OCI-LY3 (cell line): ENCODE results near the gene ARMC9.

ENCODE experiments used
- H2AFZ ChIP-seq: fragments of 200-600, 300-600 bp; shearing (Covaris generic); 2 replicates; pipeline ENCODE4 v1.6.0; 2014; ENCODE audit warnings: antibody characterized with exemption, low read depth, low read length
- H3K27ac ChIP-seq: fragments of 200-600, 300-600 bp; sonication (generic); 2 replicates; pipeline ENCODE4 v1.5.1; 2014; ENCODE audit warnings: mild to moderate bottlenecking, low read length, moderate library complexity, mixed read lengths
- H3K27me3 ChIP-seq: fragments of 200-600, 300-600 bp; sonication (generic); 2 replicates; pipeline ENCODE4 v1.6.1; 2014; ENCODE audit warnings: low read depth, low read length, mixed read lengths
- H3K36me3 ChIP-seq: fragments of 200-600, 300-600 bp; sonication (generic); replicated peaks from 2 replicates; pipeline ENCODE3; 2014; ENCODE audit warnings: low read depth, low read length, mixed read lengths
- H3K4me1 ChIP-seq: fragments of 300-600, 200-600 bp; sonication (generic); 2 replicates; pipeline ENCODE4 v1.6.1; 2014; ENCODE audit warnings: low read length, mixed read lengths
- H3K4me2 ChIP-seq: fragments of 200-600, 300-600 bp; sonication (generic); 2 replicates; pipeline ENCODE4 v1.6.1; 2014; ENCODE audit warnings: low read length, mixed read lengths
- H3K4me3 ChIP-seq: fragments of 300-600, 200-600 bp; sonication (generic); 2 replicates; pipeline ENCODE4 v1.5.1; 2014; ENCODE audit warnings: antibody characterized with exemption, mild to moderate bottlenecking, low read length, moderate library complexity
- H3K79me2 ChIP-seq: fragments of 300-600, 200-600 bp; shearing (Covaris generic); 2 replicates; pipeline ENCODE4 v1.6.1; 2014; ENCODE audit warnings: mild to moderate bottlenecking, low read length, mixed read lengths
- H3K9ac ChIP-seq: fragments of 300-600, 200-600 bp; shearing (Covaris generic); 2 replicates; pipeline ENCODE4 v1.6.0; 2014; ENCODE audit warnings: mild to moderate bottlenecking, low read length, moderate library complexity
- H3K9me3 ChIP-seq: fragments of 200-600, 300-600 bp; shearing (Covaris generic); 2 replicates; pipeline ENCODE4 v1.6.1; 2014; ENCODE audit warnings: low read length, mixed read lengths; ENCODE audit not compliant: insufficient read depth
- H4K20me1 ChIP-seq: fragments of 200-600, 300-600 bp; sonication (generic); 2 replicates; pipeline ENCODE4 v1.6.1; 2016; ENCODE audit warnings: low read length, mixed read lengths; ENCODE audit not compliant: insufficient read depth
- EZH2phosphoT487 ChIP-seq: fragments of 200-600 bp; shearing (Covaris generic); IDR thresholded peaks from 2 replicates; pipeline ENCODE4 v1.6.1; 2018; ENCODE audit warnings: antibody characterized with exemption, mixed run types, low read depth
- TF ChIP-seq, protein P1 (sequence below): fragments of 200-600, 300-600 bp; sonication (generic); IDR thresholded peaks from 2 replicates; pipeline ENCODE4 v1.5.1; 2014; ENCODE audit warnings: antibody characterized with exemption, low read length, low read depth

Gene ARMC9

DNA sequence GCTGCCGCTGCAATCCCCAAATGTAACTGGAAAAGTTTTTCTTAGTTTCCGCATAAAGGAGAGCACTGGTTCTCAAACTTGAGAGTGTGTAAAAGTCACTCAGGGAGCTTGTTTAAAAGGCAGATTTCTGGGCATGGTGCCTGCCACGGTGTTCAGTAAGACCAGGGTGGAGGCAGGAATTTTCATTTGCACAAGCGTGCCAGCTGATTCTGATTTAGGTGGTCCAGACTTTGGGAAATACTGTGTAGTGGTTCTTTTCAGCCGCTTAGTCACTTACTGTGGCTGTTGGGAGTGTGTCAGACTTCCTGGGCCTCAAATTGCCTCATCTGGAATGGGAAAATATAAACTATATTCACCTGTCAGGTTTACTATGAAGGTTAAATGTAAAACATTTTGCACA lies 788 bp downstream of the ARMC9 start:
- no peaks in the 10 kb centered on the region; the same call in 1 of the 2 replicates for H3K27me3 ChIP-seq

GRCh38 chr2:231200805-231201474 lies 2.5 kb downstream of the ARMC9 start:
- no peak overlapping the region for H2AFZ ChIP-seq
- H3K27ac ChIP-seq = no peak overlapping the region
- H3K9me3 ChIP-seq = no peaks in the 10 kb centered on the region
- H3K4me3 ChIP-seq = no peak overlapping the region
- no peaks in the 10 kb centered on the region for H4K20me1 ChIP-seq
- H3K9ac ChIP-seq = no peak overlapping the region
- H3K4me2 ChIP-seq = no peak overlapping the region
- no peaks in the 10 kb centered on the region; the same call in 1 of the 2 replicates for H3K27me3 ChIP-seq
- H3K4me1 ChIP-seq = peaks cover 7% of the 10 kb centered on the region
- H3K79me2 ChIP-seq = no peaks in the 10 kb centered on the region
- TF ChIP-seq, protein P1, sequence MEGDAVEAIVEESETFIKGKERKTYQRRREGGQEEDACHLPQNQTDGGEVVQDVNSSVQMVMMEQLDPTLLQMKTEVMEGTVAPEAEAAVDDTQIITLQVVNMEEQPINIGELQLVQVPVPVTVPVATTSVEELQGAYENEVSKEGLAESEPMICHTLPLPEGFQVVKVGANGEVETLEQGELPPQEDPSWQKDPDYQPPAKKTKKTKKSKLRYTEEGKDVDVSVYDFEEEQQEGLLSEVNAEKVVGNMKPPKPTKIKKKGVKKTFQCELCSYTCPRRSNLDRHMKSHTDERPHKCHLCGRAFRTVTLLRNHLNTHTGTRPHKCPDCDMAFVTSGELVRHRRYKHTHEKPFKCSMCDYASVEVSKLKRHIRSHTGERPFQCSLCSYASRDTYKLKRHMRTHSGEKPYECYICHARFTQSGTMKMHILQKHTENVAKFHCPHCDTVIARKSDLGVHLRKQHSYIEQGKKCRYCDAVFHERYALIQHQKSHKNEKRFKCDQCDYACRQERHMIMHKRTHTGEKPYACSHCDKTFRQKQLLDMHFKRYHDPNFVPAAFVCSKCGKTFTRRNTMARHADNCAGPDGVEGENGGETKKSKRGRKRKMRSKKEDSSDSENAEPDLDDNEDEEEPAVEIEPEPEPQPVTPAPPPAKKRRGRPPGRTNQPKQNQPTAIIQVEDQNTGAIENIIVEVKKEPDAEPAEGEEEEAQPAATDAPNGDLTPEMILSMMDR = no peak
- TF ChIP-seq EZH2phosphoT487 = no peak
- H3K36me3 ChIP-seq = no peaks in the 10 kb centered on the region

More for the DNA sequence above, 788 bp downstream of the ARMC9 start:
- no peaks in the 10 kb centered on the region for H3K79me2 ChIP-seq
- no peak overlapping the region; the same call in 1 of the 2 replicates for H3K9ac ChIP-seq
- 0 out of 2 replicates have a peak overlapping the region, but pooled peaks have one; percentile 62 for H2AFZ ChIP-seq
- H3K4me3 ChIP-seq = peak overlapping the region; percentile 98
- H3K4me2 ChIP-seq = peak overlapping the region; percentile 81
- no peaks in the 10 kb centered on the region for H3K36me3 ChIP-seq
- H3K27ac ChIP-seq = no peak overlapping the region
- TF ChIP-seq, protein P1 = no peak
- no peak for TF ChIP-seq EZH2phosphoT487
- H4K20me1 ChIP-seq = no peaks in the 10 kb centered on the region
- no peaks in the 10 kb centered on the region for H3K9me3 ChIP-seq
- H3K4me1 ChIP-seq = peaks cover 7% of the 10 kb centered on the region

- peaks cover 7% of the 10 kb centered on the region for H3K4me1 ChIP-seq
- H2AFZ ChIP-seq = no peak overlapping the region
- TF ChIP-seq, protein P1 = no peak
- no peak for TF ChIP-seq EZH2phosphoT487
- no peak overlapping the region for H3K9ac ChIP-seq
- H3K9me3 ChIP-seq = no peaks in the 10 kb centered on the region
- H3K36me3 ChIP-seq = no peaks in the 10 kb centered on the region
- no peak overlapping the region for H3K27ac ChIP-seq
- no peaks in the 10 kb centered on the region for H3K79me2 ChIP-seq
- no peak overlapping the region for H3K4me3 ChIP-seq
- no peak overlapping the region for H3K4me2 ChIP-seq
- no peaks in the 10 kb centered on the region for H4K20me1 ChIP-seq
- H3K27me3 ChIP-seq = no peaks in the 10 kb centered on the region
Measured at GRCh38 chr2:231201475-231201814, 3.0 kb downstream of the ARMC9 start.

GRCh38 chr2:231203087-231203486 lies 4.7 kb downstream of the ARMC9 start:
- Histone ChIP-seq H3K4me3 (no peak overlapping the region), H3K4me2 (no peak overlapping the region), H3K4me1 (peaks cover 4% of the 10 kb centered on the region), H3K9me3 (no peaks in the 10 kb centered on the region), H3K79me2 (no peaks in the 10 kb centered on the region), H3K9ac (no peak overlapping the region), H3K27ac (no peak overlapping the region), H4K20me1 (no peaks in the 10 kb centered on the region), H3K27me3 (no peaks in the 10 kb centered on the region), H2AFZ (no peak overlapping the region), H3K36me3 (no peaks in the 10 kb centered on the region)
- TF ChIP-seq, protein P1 = no peak
- no peak for TF ChIP-seq EZH2phosphoT487
